ENCODE data around the gene ARVCF. TPM values are rescaled to one million over a fixed set of nuclear protein-coding genes. Genes with fewer than 3 reads are reported as not detected.
A peak's percentile ranks its signal among the peaks of the same experiment; 100 is the strongest.

ARVCF gene
- total and polyA plus RNA-seq, 2 donors (not counting 3 experiments of a cell fraction or from before 2014, with no cell fraction given): 81.3 to 105 TPM

- DNase-seq (ENCODE audit: low read depth, low spot score) (peak; percentile 39), FAIRE-seq (peak; percentile 73)
- ChIA-PET POLR2A (interaction anchor here (0.6 to 1.2 kb wide), 2 partner anchors 10 to 15 kb away, joined by 3 to 5 read pairs; no protein-coding TSS in a partner anchor), CTCF (interaction anchor here (0.8 to 4.4 kb wide), 5 partner anchors 9 to 30 kb away, joined by 3 to 78 read pairs (median 6); no protein-coding TSS in a partner anchor)
- intact Hi-C loops (cut with micrococcal nuclease) (no loop called here), dilution Hi-C loops (cut with MboI; ENCODE audit: extremely low pct_ligation_motif_present, low sequenced_read_pairs) (no loop called here)
- Histone ChIP-seq H2AFZ (ENCODE audit: low read depth, low read length) (no peak overlapping the region), H3K27me3 (ENCODE audit: control insufficient read depth in 2 of 2, insufficient read depth in 2 of 2, low read length in 2 of 2) (no peaks in the 10 kb centered on the region), H3K4me3 (replicated peaks in 1 of 3; ENCODE audit: insufficient read depth in 1 of 3, low read depth in 1 of 3, low read length in 3 of 3) (no peak overlapping the region), H3K4me2 (ENCODE audit: insufficient read depth, low read length) (no peak overlapping the region), H3K9me1 (replicated peaks; ENCODE audit: control insufficient read depth, extremely low read depth, insufficient read depth, low read length) (no peaks in the 10 kb centered on the region), H3K9ac (replicated peaks; ENCODE audit: extremely low read depth, insufficient read depth, low read length) (peak overlapping the region; percentile 41), H3K79me2 (ENCODE audit: control insufficient read depth, insufficient read depth, low read length) (peaks cover 13% of the 10 kb centered on the region), H4K20me1 (replicated peaks; ENCODE audit: control insufficient read depth, extremely low read depth, insufficient read depth, low read length) (no peaks in the 10 kb centered on the region), H3K27ac (ENCODE audit: insufficient read depth, low read depth, low read length) (peak overlapping the region; percentile 62), H3K4me1 (ENCODE audit: control insufficient read depth, extremely low read depth, insufficient read depth, low read length) (peaks cover 26% of the 10 kb centered on the region), H3K36me3 (ENCODE audit: control insufficient read depth in 2 of 2, extremely low read depth in 1 of 2, insufficient read depth in 2 of 2, low read length in 2 of 2) (peaks cover 4 to 26% of the 10 kb centered on the region in 2 experiments), H3K9me3 (replicated peaks; ENCODE audit: control insufficient read depth, insufficient read depth, low read length) (no peaks in the 10 kb centered on the region)
- no peak for TF ChIP-seq FOS (IDR thresholded peaks at IDR 0.05; ENCODE audit: borderline replicate concordance, insufficient read depth, low read length)
- TF ChIP-seq JUN (IDR thresholded peaks at IDR 0.05; ENCODE audit: borderline replicate concordance, insufficient read depth, insufficient read length, low read depth): peak; percentile 74
- TF ChIP-seq MYC (IDR thresholded peaks at IDR 0.05; ENCODE audit: low read depth, low read length): no peak
- TF ChIP-seq GATA2 (IDR thresholded peaks at IDR 0.05; ENCODE audit: insufficient read depth, insufficient read length, low read depth, low read length): no peak
- no TSS peak for BruUV-seq (replicated peaks)
These were observed 32.3 kb downstream of the ARVCF start for GRCh38 chr22:19984201-19984753.

GRCh38 chr22:19983741-19984140 lies 32.9 kb downstream of the ARVCF start:
- no peak for DNase-seq (ENCODE audit: low read depth, low spot score)
- peak overlapping the region; percentile 41 for H3K9ac ChIP-seq (replicated peaks; ENCODE audit: extremely low read depth, insufficient read depth, low read length)

More at GRCh38 chr22:19983741-19984140, 32.9 kb downstream of the ARVCF start:
- ChIA-PET POLR2A (interaction anchor here (1.2 kb wide), 1 partner anchor 9 kb away, joined by 5 read pairs; no protein-coding TSS in a partner anchor), CTCF (interaction anchor here (0.8 to 4.4 kb wide), 6 partner anchors 9 to 30 kb away, joined by 3 to 78 read pairs (median 5); no protein-coding TSS in a partner anchor)
- H3K36me3 ChIP-seq (ENCODE audit: control insufficient read depth in 2 of 2, extremely low read depth in 1 of 2, insufficient read depth in 2 of 2, low read length in 2 of 2): peaks cover 4 to 32% of the 10 kb centered on the region in 2 experiments
- no peak for FAIRE-seq
- H3K4me2 ChIP-seq (ENCODE audit: insufficient read depth, low read length): no peak overlapping the region
- no peaks in the 10 kb centered on the region for H3K27me3 ChIP-seq (ENCODE audit: control insufficient read depth in 2 of 2, insufficient read depth in 2 of 2, low read length in 2 of 2)
- dilution Hi-C loops (cut with MboI; ENCODE audit: extremely low pct_ligation_motif_present, low sequenced_read_pairs): no loop called here
- no peak overlapping the region for H3K4me3 ChIP-seq (replicated peaks in 1 of 3; ENCODE audit: insufficient read depth in 1 of 3, low read depth in 1 of 3, low read length in 3 of 3)
- peaks cover 26% of the 10 kb centered on the region for H3K4me1 ChIP-seq (ENCODE audit: control insufficient read depth, extremely low read depth, insufficient read depth, low read length)
- H3K79me2 ChIP-seq (ENCODE audit: control insufficient read depth, insufficient read depth, low read length): peaks cover 13% of the 10 kb centered on the region
- no peaks in the 10 kb centered on the region for H3K9me1 ChIP-seq (replicated peaks; ENCODE audit: control insufficient read depth, extremely low read depth, insufficient read depth, low read length)
- no peaks in the 10 kb centered on the region for H4K20me1 ChIP-seq (replicated peaks; ENCODE audit: control insufficient read depth, extremely low read depth, insufficient read depth, low read length)
- no peaks in the 10 kb centered on the region for H3K9me3 ChIP-seq (replicated peaks; ENCODE audit: control insufficient read depth, insufficient read depth, low read length)
- no peak overlapping the region for H2AFZ ChIP-seq (ENCODE audit: low read depth, low read length)
- TSS peak; percentile 9 for BruUV-seq (replicated peaks)
- H3K27ac ChIP-seq (ENCODE audit: insufficient read depth, low read depth, low read length): peak overlapping the region; percentile 44
- intact Hi-C loops (cut with micrococcal nuclease): no loop called here
- TF ChIP-seq MAX (IDR thresholded peaks at IDR 0.05; ENCODE audit: insufficient read depth, insufficient read length) (no peak), POLR2A (IDR thresholded peaks at IDR 0.05; ENCODE audit: low read depth, low read length) (no peak), JUN (IDR thresholded peaks at IDR 0.05; ENCODE audit: borderline replicate concordance, insufficient read depth, insufficient read length, low read depth) (no peak), EZH2 (IDR thresholded peaks at IDR 0.05; ENCODE audit: borderline replicate concordance, low read depth, low read length, severe bottlenecking) (no peak)

Measured in endothelial cell of umbilical vein (primary cell).